GM10847 (cell line): ENCODE measurements around the gene PKHD1.

Source experiments
- POLR2A ChIP-seq: IDR thresholded peaks from 2 replicates; pipeline ENCODE4 v1.6.1; 2011; ENCODE audit not compliant: insufficient read length; ENCODE audit errors: extremely low read depth

PKHD1 gene

GRCh38 chr6:51844336-51844735 lies 243.1 kb downstream of the PKHD1 start:
- TF ChIP-seq POLR2A = no peak

- no peak for TF ChIP-seq POLR2A
Observed at GRCh38 chr6:51843456-51844056, 243.9 kb downstream of the PKHD1 start.

GRCh38 chr6:51842804-51843378 lies 244.5 kb downstream of the PKHD1 start:
- no peak for TF ChIP-seq POLR2A

- no peak for TF ChIP-seq POLR2A
Observed at GRCh38 chr6:51842061-51842803, 245.2 kb downstream of the PKHD1 start.

GRCh38 chr6:51841626-51842025 lies 245.8 kb downstream of the PKHD1 start:
- no peak for TF ChIP-seq POLR2A

GRCh38 chr6:51839726-51840374 lies 247.6 kb downstream of the PKHD1 start:
- TF ChIP-seq POLR2A = no peak

DNA sequence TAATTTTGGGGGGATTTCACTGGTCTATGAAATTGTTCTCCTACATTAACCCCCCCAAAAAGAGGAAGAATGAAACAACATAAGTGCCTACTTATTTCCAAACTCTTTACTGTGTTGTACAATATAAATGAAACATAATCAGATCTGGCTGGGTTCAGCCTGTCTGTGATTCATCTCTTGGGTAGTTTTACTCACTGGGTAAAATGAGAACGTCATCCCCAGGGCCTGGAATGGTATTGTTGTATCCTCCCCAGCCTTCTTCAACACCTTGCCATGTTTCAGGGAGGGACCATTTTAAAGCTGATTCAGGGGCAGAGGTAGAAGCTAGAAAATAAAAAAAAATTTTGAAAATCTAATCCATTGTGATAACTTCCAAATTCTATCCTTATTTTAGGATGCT lies 256.7 kb downstream of the PKHD1 start:
- no peak for TF ChIP-seq POLR2A

- TF ChIP-seq POLR2A = no peak
Observed at GRCh38 chr6:51827580-51827979, 259.8 kb downstream of the PKHD1 start.

- TF ChIP-seq POLR2A = no peak
Observed at GRCh38 chr6:51824940-51825339, 262.5 kb downstream of the PKHD1 start.

DNA sequence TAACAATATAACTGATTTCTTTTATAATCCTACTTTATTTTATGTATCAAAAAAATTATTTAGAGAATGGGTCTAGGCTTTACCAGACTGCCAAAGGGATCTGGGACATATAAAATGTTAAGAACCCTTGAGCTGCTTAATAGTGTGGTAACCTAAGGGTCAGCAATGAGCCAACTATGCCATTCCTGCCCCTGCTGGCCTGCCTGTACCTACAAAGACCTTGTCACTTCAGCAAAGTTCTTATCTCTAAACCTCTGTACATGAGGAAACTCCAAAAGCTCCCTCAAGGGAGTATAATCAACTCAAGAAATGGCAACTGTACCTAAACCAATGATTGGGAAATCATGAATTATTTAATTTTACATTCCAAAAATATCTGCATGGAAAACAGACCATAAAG lies 266.9 kb downstream of the PKHD1 start:
- no peak for TF ChIP-seq POLR2A

- TF ChIP-seq POLR2A = no peak
Observed at GRCh38 chr6:51818520-51819022, 268.8 kb downstream of the PKHD1 start.

DNA sequence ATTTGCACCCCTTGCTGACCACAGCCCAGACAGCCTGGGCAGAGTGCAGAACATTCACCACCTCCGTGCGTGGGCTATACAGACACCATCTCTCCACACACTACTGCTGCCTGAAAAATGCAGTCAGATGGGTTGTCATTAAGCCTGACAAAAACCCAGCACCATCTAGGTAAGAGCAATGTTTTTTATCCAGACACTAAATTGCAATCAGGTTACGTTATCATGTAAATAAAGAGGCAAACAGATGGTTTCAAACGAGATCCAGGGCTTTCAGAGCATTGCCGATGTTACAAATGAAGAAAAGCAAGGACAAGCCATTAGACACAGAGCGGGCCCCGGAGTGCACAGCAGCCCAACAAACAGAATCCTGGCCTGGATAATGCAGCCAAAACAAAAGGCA lies 269.6 kb downstream of the PKHD1 start:
- TF ChIP-seq POLR2A = no peak

- no peak for TF ChIP-seq POLR2A
Observed at GRCh38 chr6:51814418-51814817, 273.0 kb downstream of the PKHD1 start.

DNA sequence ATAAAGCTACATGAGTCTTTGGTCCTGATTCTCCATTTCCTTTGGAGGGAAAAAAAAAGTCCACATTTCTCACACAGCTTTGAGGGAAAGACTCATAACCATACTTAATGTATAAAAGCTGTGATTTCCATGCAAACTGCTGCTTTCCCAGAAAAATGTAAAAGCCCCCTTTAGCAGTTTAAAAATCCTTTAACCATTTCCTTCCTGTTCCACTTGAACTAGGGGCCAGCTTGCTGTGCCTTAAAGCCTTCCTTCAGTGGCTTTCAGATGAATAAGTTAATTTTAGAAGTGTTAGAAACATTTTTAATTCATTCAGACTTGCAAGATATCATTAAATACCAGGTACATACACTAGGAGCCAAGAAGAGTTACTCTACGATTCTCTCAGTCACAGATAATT lies 273.5 kb downstream of the PKHD1 start:
- TF ChIP-seq POLR2A = no peak

GRCh38 chr6:51812231-51812630 lies 275.2 kb downstream of the PKHD1 start:
- no peak for TF ChIP-seq POLR2A

DNA sequence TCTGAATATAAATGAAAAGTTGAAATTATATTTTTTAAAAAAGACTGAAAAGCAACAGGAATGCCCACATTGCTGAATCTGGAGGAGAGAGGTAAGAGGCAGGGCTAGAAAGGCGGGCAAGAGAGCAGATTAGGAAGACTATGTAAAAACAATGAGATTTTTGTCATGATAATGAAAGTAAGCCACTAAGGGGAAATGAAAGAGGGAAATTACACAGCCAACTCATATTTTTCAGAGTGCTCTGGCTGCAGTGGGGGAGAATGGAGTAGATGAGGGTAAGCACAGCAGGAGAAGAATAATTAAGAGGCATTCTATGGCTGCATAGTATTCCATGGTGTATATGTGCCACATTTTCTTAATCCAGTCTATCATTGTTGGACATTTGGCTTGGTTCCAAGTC lies 281.9 kb downstream of the PKHD1 start:
- TF ChIP-seq POLR2A = no peak
